ENCODE measurements around the gene PDE6D. TPM values are rescaled to one million over a fixed set of nuclear protein-coding genes. Genes with fewer than 3 reads are reported as not detected.

The PDE6D gene
- total and polyA plus RNA-seq, 2 of the 13 experiments (the other 11 are each of a cell fraction or from before 2014, with no cell fraction given): 14.1 to 23.2 TPM

- in situ Hi-C loops (cut with HindIII; ENCODE audit: extremely low pct_ligation_motif_present, low pct_unique_long_range_greater_than_20kb): no loop called here
- POLR2A ChIA-PET: interaction anchor here (1.0 to 1.7 kb wide), 5 partner anchors 11 to 112 kb away, joined by 3 to 15 read pairs (median 4); partner anchors contain the start of gene PTMA
- Histone ChIP-seq H2AFZ (ENCODE audit: low read length) (peak overlapping the region; percentile 73), H3K4me1 (ENCODE audit: insufficient read depth, low read length) (peaks cover 61% of the 10 kb centered on the region), H3K79me2 (ENCODE audit: insufficient read depth, low read length) (peaks cover 51% of the 10 kb centered on the region), H3K9ac (ENCODE audit: insufficient read depth, low read depth, low read length) (peak overlapping the region; percentile 83), H3K4me3 (replicated peaks in 1 of 3; ENCODE audit: insufficient read depth in 1 of 3, low read depth in 2 of 3, low read length in 3 of 3) (peak overlapping the region; percentile 84 to 96 (median 94); a peak in 5 of 6 replicates), H3K27me3 (ENCODE audit: control insufficient read depth in 1 of 2, insufficient read depth in 2 of 2, low read length in 2 of 2) (no peaks in the 10 kb centered on the region; a peak in 1 of 5 replicates), H3K27ac (ENCODE audit: extremely low read length, insufficient read depth, low read length) (peak overlapping the region; percentile 76), H4K20me1 (ENCODE audit: insufficient read depth, low read length) (no peaks in the 10 kb centered on the region), H3K36me3 (replicated peaks in 1 of 2; ENCODE audit: control insufficient read depth in 1 of 2, insufficient read depth in 2 of 2, low read length in 2 of 2) (peaks cover 2 to 13% of the 10 kb centered on the region in 2 experiments; a peak in 4 of 5 replicates), H3K4me2 (ENCODE audit: low read depth, low read length) (peak overlapping the region; percentile 91), H3K9me3 (ENCODE audit: low read length) (no peaks in the 10 kb centered on the region)
- no TSS peak for BruUV-seq (replicated peaks)
- DNase-seq (ENCODE audit: low spot score) (no peak), FAIRE-seq (no peak), ATAC-seq (no peak)
- intact Hi-C loops (cut with micrococcal nuclease; ENCODE audit: unreplicated experiment): loop anchor here (5.0 kb wide), 1 partner anchor 767 kb away; the partner anchor contains the start of genes EIF4E2 and TIGD1
- TF ChIP-seq GATAD1 (CRISPR knock-in tag; IDR thresholded peaks at IDR 0.05) (no peak), ZNF329 (CRISPR knock-in tag; IDR thresholded peaks at IDR 0.05; ENCODE audit: low read depth) (0 out of 2 replicates have a peak, but pooled peaks have one; percentile 6)
- 97% methylated on average over 2 of the region's 2 CpGs for WGBS (ENCODE audit: low lambda C conversion rate)
- CTCF ChIA-PET (ENCODE audit: low intra/inter-chr PET ratio, low total read pairs): no interaction called here
Observed at GRCh38 chr2:231785413-231785812, 4.3 kb upstream of the PDE6D start.

GRCh38 chr2:231781798-231782726 is 980 bp upstream of the PDE6D start:
- Histone ChIP-seq H3K4me2 (ENCODE audit: low read depth, low read length) (peak overlapping the region; percentile 100), H3K27ac (ENCODE audit: extremely low read length, insufficient read depth, low read length) (peak overlapping the region; percentile 65), H4K20me1 (ENCODE audit: insufficient read depth, low read length) (0 out of 2 replicates have a peak, but pooled peaks cover 3% of the 10 kb centered on the region), H3K27me3 (ENCODE audit: control insufficient read depth in 1 of 2, insufficient read depth in 2 of 2, low read length in 2 of 2) (no peaks in the 10 kb centered on the region; a peak in 1 of 5 replicates), H3K36me3 (replicated peaks in 1 of 2; ENCODE audit: control insufficient read depth in 1 of 2, insufficient read depth in 2 of 2, low read length in 2 of 2) (no peaks in the 10 kb centered on the region), H3K9ac (ENCODE audit: insufficient read depth, low read depth, low read length) (peak overlapping the region; percentile 77), H2AFZ (ENCODE audit: low read length) (peak overlapping the region; percentile 88), H3K79me2 (ENCODE audit: insufficient read depth, low read length) (peaks cover 21% of the 10 kb centered on the region), H3K4me3 (replicated peaks in 1 of 3; ENCODE audit: insufficient read depth in 1 of 3, low read depth in 2 of 3, low read length in 3 of 3) (peak overlapping the region; percentile 70 to 92 (median 88)), H3K4me1 (ENCODE audit: insufficient read depth, low read length) (peaks cover 51% of the 10 kb centered on the region), H3K9me3 (ENCODE audit: low read length) (no peaks in the 10 kb centered on the region)
- CTCF ChIA-PET (ENCODE audit: low intra/inter-chr PET ratio, low total read pairs): no interaction called here
- in situ Hi-C loops (cut with HindIII; ENCODE audit: extremely low pct_ligation_motif_present, low pct_unique_long_range_greater_than_20kb): no loop called here
- POLR2A ChIA-PET: no interaction called here
- intact Hi-C loops (cut with micrococcal nuclease; ENCODE audit: unreplicated experiment): loop anchor here (2.0 kb wide), 3 partner anchors 61 to 169 kb away; no protein-coding TSS in a partner anchor
- WGBS (ENCODE audit: low lambda C conversion rate): 3% methylated on average over 12 of the region's 12 CpGs
- ATAC-seq (no peak), FAIRE-seq (peak; percentile 36), DNase-seq (ENCODE audit: low spot score) (no peak)
- TSS peak; percentile 72 for BruUV-seq (replicated peaks)
- TF ChIP-seq ZNF484 (CRISPR knock-in tag; IDR thresholded peaks at IDR 0.05; ENCODE audit: borderline replicate concordance, low read depth) (no peak), ZNF564 (CRISPR knock-in tag; IDR thresholded peaks at IDR 0.05) (no peak; the same call in 1 of the 2 replicates), NFAT5 (CRISPR knock-in tag; IDR thresholded peaks at IDR 0.05) (no peak), THAP11 (CRISPR knock-in tag; IDR thresholded peaks at IDR 0.05) (no peak), KDM5A (IDR thresholded peaks at IDR 0.05; ENCODE audit: borderline replicate concordance, low read length) (peak; percentile 17; the same call in 1 of the 2 replicates), TRIM24 (CRISPR knock-in tag; IDR thresholded peaks at IDR 0.05) (no peak), KMT2B (CRISPR knock-in tag; IDR thresholded peaks at IDR 0.05) (no peak), KDM3A (CRISPR knock-in tag; IDR thresholded peaks at IDR 0.05; ENCODE audit: low read depth) (no peak; the same call in 1 of the 2 replicates)
